Thyroid gland (tissue), 4 donors: Measurements from ENCODE around the gene SORCS2. TPM values are rescaled to one million over a fixed set of nuclear protein-coding genes. Genes with fewer than 3 reads are reported as not detected.

ENCODE experiments used
- DNase-seq, 2 donors: peaks; one replicate each; pipeline ENCODE4 v3.0.0-alpha.2; 2019
- H3K27ac ChIP-seq, 3 donors: fragments of 200-600 bp; sonication (generic); 1 replicate in 2 of 3; 2 replicates in 1 of 3; pipeline ENCODE4 v1.5.1; 2016 to 2019; ENCODE audit warnings: mild to moderate bottlenecking in 1 of 3, moderate library complexity in 1 of 3
- H3K27me3 ChIP-seq: fragments of 200-600 bp; sonication (generic); one replicate; pipeline ENCODE4 v1.5.1; 2019
- H3K36me3 ChIP-seq, 2 donors: fragments of 200-600 bp; sonication (generic); one replicate each; pipeline ENCODE4 v1.5.1; 2016 to 2019
- H3K4me1 ChIP-seq, 2 donors: fragments of 200-600 bp; sonication (generic); one replicate each; pipeline ENCODE4 v1.5.1; 2017 to 2019
- H3K4me3 ChIP-seq, 3 donors: fragments of 200-600 bp; sonication (generic); replicated peaks in 1 of 3; 1 replicate in 2 of 3; 2 replicates in 1 of 3; pipeline ENCODE4 v1.5.1; 2016; ENCODE audit warnings: mild to moderate bottlenecking in 1 of 3
- H3K9me3 ChIP-seq: fragments of 200-600 bp; sonication (generic); one replicate; pipeline ENCODE4 v1.5.1; 2017
- CTCF ChIP-seq, 6 experiments: fragments of 200-600 bp in 3 of 6; fragments of 450-650 bp in 3 of 6; sonication (generic) in 3 of 6; IDR thresholded peaks; one replicate each; pipeline ENCODE4 v1.5.1; 2016 to 2019; ENCODE audit warnings: antibody characterized with exemption in 6 of 6, mild to moderate bottlenecking in 2 of 6, inconsistent platforms in 1 of 6, moderate library complexity in 1 of 6
- POLR2A ChIP-seq, 2 donors: fragments of 450-650 bp; IDR thresholded peaks; one replicate each; pipeline ENCODE4 v1.6.1; 2017; ENCODE audit warnings: antibody characterized with exemption in 2 of 2, mild to moderate bottlenecking in 2 of 2, moderate library complexity in 1 of 2
- WGBS, 2 donors: methylation state at CpG; one replicate each; pipeline ENCODE4 v1.1.5; 2017; 5-methylcytosine and 5-hydroxymethylcytosine counted together
- intact Hi-C: fragments of 100-400 bp; cut with DNase I; formaldehyde crosslinking; loops from one replicate; pipeline ENCODE4 v1.15.1; 2023
- total RNA-seq, 4 donors: library from RNA; depleted of rRNA; stranded (reverse); fragments of >200 nt; gene quantifications; one replicate each; pipeline ENCODE4 v1.2.3, GENCODE V29; 2016

Gene SORCS2
- total RNA-seq, 4 donors from 2014 or later = 1.7 to 13.6 (median 3.6) TPM

- DNase-seq = no peak
- H3K27me3 ChIP-seq = no peaks in the 10 kb centered on the region
- intact Hi-C loops = no loop called here
- 94 to 95% methylated on average over 1 of the region's 1 CpG for WGBS, 2 donors
- H3K4me1 ChIP-seq = no peaks in the 10 kb centered on the region
- H3K4me3 ChIP-seq = no peak overlapping the region
- H3K27ac ChIP-seq = no peak overlapping the region
- no peaks in the 10 kb centered on the region for H3K9me3 ChIP-seq
- no peaks in the 10 kb centered on the region for H3K36me3 ChIP-seq
- no peak for TF ChIP-seq POLR2A (IDR thresholded peaks at IDR 0.05)
- TF ChIP-seq CTCF (IDR thresholded peaks at IDR 0.05) = no peak
These were observed 13.2 kb upstream of the SORCS2 start for GRCh38 chr4:7179158-7179557.

DNA sequence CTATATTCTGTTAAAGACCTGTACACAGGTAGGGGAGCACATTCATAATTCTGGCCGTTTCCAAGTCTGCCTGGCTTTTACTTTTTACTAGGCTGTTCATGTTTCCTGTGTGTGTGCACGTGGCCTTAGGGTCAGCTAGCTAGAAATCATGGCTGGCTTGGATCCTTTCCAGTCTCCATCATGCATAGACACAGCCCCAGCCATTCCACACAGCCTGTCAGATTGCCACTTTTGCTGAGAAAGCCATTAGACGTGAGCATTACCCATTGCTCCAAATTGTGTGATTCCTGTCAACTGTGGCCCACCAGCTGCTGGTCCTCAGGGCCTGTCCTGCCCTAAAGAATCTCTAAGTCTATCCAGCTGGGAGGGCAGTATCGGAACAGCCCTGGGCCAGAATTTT lies 11.4 kb upstream of the SORCS2 start:
- no peak for TF ChIP-seq POLR2A (IDR thresholded peaks at IDR 0.05)
- no peak for TF ChIP-seq CTCF (IDR thresholded peaks at IDR 0.05)
- no peak overlapping the region for H3K4me3 ChIP-seq
- intact Hi-C loops = no loop called here
- no peaks in the 10 kb centered on the region for H3K4me1 ChIP-seq
- WGBS, 2 donors = 71 to 79% methylated on average over 4 of the region's 4 CpGs
- no peaks in the 10 kb centered on the region for H3K36me3 ChIP-seq
- no peak overlapping the region for H3K27ac ChIP-seq
- no peak for DNase-seq
- H3K9me3 ChIP-seq = no peaks in the 10 kb centered on the region
- H3K27me3 ChIP-seq = no peaks in the 10 kb centered on the region

DNA sequence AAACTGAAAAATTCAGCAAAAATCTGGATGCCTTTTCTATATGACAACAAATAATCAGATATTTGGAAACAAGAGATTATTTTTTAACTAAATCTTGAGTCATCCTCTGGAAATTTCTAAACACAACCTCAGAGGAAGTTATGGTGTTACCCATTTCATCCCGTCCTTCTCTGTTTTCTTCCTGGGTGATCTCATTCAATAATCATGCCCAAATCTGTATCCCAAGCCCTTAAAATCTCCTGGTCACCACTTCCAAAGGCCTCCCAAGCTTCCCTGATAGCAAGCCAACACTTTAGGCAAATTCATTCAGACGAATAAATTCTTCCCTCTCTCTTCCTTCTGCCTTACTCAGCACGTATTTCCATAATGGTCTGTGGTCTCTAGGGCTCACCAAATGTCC lies 9.7 kb upstream of the SORCS2 start:
- Histone ChIP-seq H3K9me3 (no peaks in the 10 kb centered on the region), H3K4me3 (no peak overlapping the region), H3K27me3 (no peaks in the 10 kb centered on the region), H3K4me1 (no peaks in the 10 kb centered on the region), H3K27ac (no peak overlapping the region), H3K36me3 (no peaks in the 10 kb centered on the region)
- WGBS, 2 donors = 89 to 91% methylated on average over 3 of the region's 3 CpGs
- intact Hi-C loops = no loop called here
- no peak for DNase-seq
- TF ChIP-seq POLR2A (IDR thresholded peaks at IDR 0.05) = no peak
- TF ChIP-seq CTCF (IDR thresholded peaks at IDR 0.05) = no peak

DNA sequence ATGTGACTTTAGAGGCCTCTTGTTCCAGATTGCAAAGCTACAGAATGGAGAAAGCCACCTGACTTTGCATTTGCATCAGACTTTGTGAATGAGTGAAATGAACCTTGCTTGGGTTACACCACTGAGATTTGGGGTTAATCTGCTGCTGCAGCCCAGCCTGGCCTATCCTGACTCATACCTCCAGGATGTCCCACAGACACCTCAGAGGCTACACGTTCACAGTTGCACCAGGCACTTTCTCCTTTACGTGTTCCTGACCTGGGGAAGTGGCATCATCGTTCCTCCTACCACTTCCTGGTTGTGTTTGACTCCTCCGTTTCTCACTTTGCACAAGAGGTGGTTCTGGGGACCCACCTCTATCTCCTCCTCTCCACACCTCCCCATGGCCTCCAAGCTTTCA lies 9.2 kb upstream of the SORCS2 start:
- Histone ChIP-seq H3K36me3 (no peaks in the 10 kb centered on the region), H3K9me3 (no peaks in the 10 kb centered on the region), H3K4me1 (no peaks in the 10 kb centered on the region), H3K27me3 (no peaks in the 10 kb centered on the region), H3K4me3 (no peak overlapping the region), H3K27ac (no peak overlapping the region)
- no peak for TF ChIP-seq CTCF (IDR thresholded peaks at IDR 0.05)
- no peak for TF ChIP-seq POLR2A (IDR thresholded peaks at IDR 0.05)
- intact Hi-C loops = no loop called here
- no peak for DNase-seq
- 75 to 84% methylated on average over 4 of the region's 4 CpGs for WGBS, 2 donors

- H3K4me3 ChIP-seq = no peak overlapping the region
- H3K27me3 ChIP-seq = no peaks in the 10 kb centered on the region
- no peaks in the 10 kb centered on the region for H3K9me3 ChIP-seq
- 94 to 95% methylated on average over 7 of the region's 7 CpGs for WGBS, 2 donors
- no peaks in the 10 kb centered on the region for H3K4me1 ChIP-seq
- no peak overlapping the region for H3K27ac ChIP-seq
- H3K36me3 ChIP-seq = no peaks in the 10 kb centered on the region
- no peak for DNase-seq
- TF ChIP-seq POLR2A (IDR thresholded peaks at IDR 0.05) (no peak), CTCF (IDR thresholded peaks at IDR 0.05) (no peak)
- intact Hi-C loops = no loop called here
These were observed 8.4 kb upstream of the SORCS2 start for GRCh38 chr4:7183780-7184460.
